ENCODE measurements around the gene ACSS2. TPM values are rescaled to one million over a fixed set of nuclear protein-coding genes. Genes with fewer than 3 reads are reported as not detected.
A peak's percentile ranks its signal among the peaks of the same experiment; 100 is the strongest.

The ACSS2 gene
- total and polyA plus RNA-seq, 2 donors (not counting 1 experiment from before 2014, with no cell fraction given) = 10.5 to 22.1 TPM

DNA sequence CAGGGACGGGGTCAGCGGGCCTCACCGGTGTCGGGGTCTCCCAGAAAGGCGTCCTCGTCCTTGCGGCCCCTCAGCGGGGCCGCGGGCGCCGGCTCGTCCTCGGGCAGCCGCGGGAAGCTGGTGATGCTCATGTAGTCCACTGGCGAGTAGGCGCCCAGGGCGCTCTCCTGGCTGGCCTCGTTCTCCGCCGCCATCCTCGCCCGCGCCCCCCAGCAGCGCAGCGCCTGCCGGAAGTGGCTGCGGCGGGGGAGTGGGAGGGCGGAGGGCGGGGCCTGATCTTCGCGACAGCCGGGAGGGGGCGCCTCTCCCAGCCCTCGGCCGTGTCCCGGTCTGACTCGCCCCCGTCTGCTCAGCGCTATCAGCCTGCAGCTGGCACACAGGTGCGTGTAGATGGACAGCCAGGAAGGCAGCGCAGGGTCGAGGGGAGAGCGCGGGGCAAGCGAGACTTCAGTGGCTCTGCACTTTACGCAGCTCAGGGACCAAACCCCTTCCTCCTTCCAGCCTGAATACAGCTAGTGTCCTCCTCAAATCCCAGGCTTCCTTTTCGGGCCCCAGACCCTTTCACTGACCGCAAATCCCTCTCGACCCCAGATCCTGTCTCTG is 3.7 kb upstream of the ACSS2 start, which contains the start of gene GGT7:
GGT7 (minus strand) TSS at position 235 of the 603 bp plus-strand sequence; CDS start at position 194, 41 bp downstream.
- no peaks in the 10 kb centered on the region for H3K9me3 ChIP-seq (ENCODE audit: control extremely low read depth in 1 of 3, control insufficient read depth in 2 of 3, insufficient read depth in 1 of 3, low read length in 2 of 3)
- CTCF ChIA-PET = interaction anchor here (0.6 to 1.9 kb wide), 8 partner anchors 11 to 528 kb away, joined by 3 to 6 read pairs (median 4); partner anchors contain the start of genes GSS, MYH7B and TRPC4AP
- no peaks in the 10 kb centered on the region for H3K27me3 ChIP-seq (replicated peaks in 1 of 4; ENCODE audit: control extremely low read depth in 1 of 4, control insufficient read depth in 3 of 4, insufficient read depth in 4 of 4, low read length in 3 of 4)
- peak within 1 kb of the TSS; percentile 71 for H3K9ac ChIP-seq (ENCODE audit: low read length)
- 2% methylated on average over 52 of the region's 52 CpGs for WGBS (ENCODE audit: insufficient coverage)
- H3K79me2 ChIP-seq (ENCODE audit: control insufficient read depth, insufficient read depth, low read length) = peaks cover 12% of the 10 kb centered on the region
- Mint-ChIP-seq H3K27ac (peak within 1 kb of the TSS; percentile 80), H3K9me3 (ENCODE audit: insufficient read depth) (no peaks in the 10 kb centered on the region), H3K4me1 (peaks cover 55% of the 10 kb centered on the region), H3K27me3 (no peaks in the 10 kb centered on the region), H3K4me3 (peak within 1 kb of the TSS; percentile 92)
- peak within 1 kb of the TSS; percentile 13 to 82 (median 59) for H3K4me3 ChIP-seq (ENCODE audit: control extremely low read depth in 1 of 5, extremely low read depth in 1 of 5, insufficient read depth in 1 of 5, low read depth in 2 of 5, low read length in 4 of 5)
- H4K20me1 ChIP-seq (ENCODE audit: control insufficient read depth, insufficient read depth, low read length, poor library complexity, severe bottlenecking) = no peaks in the 10 kb centered on the region
- H3K27ac ChIP-seq (ENCODE audit: low read length in 2 of 2) = peak within 1 kb of the TSS in 1 of 2 donors; percentile 34
- POLR2A ChIA-PET = no interaction called here
- peak within 1 kb of the TSS; percentile 96 for H2AFZ ChIP-seq (ENCODE audit: insufficient read depth, low read depth, low read length, poor library complexity, severe bottlenecking)
- H3K36me3 ChIP-seq (replicated peaks in 1 of 2; ENCODE audit: control extremely low read depth in 1 of 2, control insufficient read depth in 1 of 2, extremely low read depth in 1 of 2, insufficient read depth in 2 of 2, low read length in 1 of 2) = no peaks in the 10 kb centered on the region
- intact Hi-C loops (cut with micrococcal nuclease) = loop anchor here (1.0 to 2.0 kb wide), 4 partner anchors 47 to 314 kb away; partner anchors contain the start of genes GSS, MAP1LC3A, MYH7B and NCOA6
- ATAC-seq (ENCODE audit: low read depth) (peak; percentile 56), DNase-seq (peak; percentile 86)
- H3K4me1 ChIP-seq (ENCODE audit: control insufficient read depth in 2 of 2, insufficient read depth in 2 of 2, low read length in 2 of 2) = peaks cover 35 to 41% of the 10 kb centered on the region in 2 donors
- TF ChIP-seq, protein P1, sequence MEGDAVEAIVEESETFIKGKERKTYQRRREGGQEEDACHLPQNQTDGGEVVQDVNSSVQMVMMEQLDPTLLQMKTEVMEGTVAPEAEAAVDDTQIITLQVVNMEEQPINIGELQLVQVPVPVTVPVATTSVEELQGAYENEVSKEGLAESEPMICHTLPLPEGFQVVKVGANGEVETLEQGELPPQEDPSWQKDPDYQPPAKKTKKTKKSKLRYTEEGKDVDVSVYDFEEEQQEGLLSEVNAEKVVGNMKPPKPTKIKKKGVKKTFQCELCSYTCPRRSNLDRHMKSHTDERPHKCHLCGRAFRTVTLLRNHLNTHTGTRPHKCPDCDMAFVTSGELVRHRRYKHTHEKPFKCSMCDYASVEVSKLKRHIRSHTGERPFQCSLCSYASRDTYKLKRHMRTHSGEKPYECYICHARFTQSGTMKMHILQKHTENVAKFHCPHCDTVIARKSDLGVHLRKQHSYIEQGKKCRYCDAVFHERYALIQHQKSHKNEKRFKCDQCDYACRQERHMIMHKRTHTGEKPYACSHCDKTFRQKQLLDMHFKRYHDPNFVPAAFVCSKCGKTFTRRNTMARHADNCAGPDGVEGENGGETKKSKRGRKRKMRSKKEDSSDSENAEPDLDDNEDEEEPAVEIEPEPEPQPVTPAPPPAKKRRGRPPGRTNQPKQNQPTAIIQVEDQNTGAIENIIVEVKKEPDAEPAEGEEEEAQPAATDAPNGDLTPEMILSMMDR (IDR thresholded peaks at IDR 0.05) = peak; percentile 84
- no peak for TF ChIP-seq EZH2 (IDR thresholded peaks at IDR 0.05; ENCODE audit: borderline replicate concordance, insufficient read depth, low read depth, low read length, poor library complexity, severe bottlenecking)
- peak within 1 kb of the TSS; percentile 95 for H3K4me2 ChIP-seq (replicated peaks; ENCODE audit: low read depth, low read length, poor library complexity, severe bottlenecking)

All from B cell (primary cell).